SK-N-SH (cell line): ENCODE measurements around the gene GPR160.

ENCODE experiments used
- CHD2 ChIP-seq: fragments of 150-350 bp; IDR thresholded peaks from 2 replicates; pipeline ENCODE4 v1.6.1; 2018; ENCODE audit warnings: low read length; ENCODE audit not compliant: partially characterized antibody
- EP300 ChIP-seq, 2 experiments: IDR thresholded peaks; 2 replicates each; pipeline versions ENCODE4 v1.4.0 to v1.6.1; 2012; ENCODE audit warnings: borderline replicate concordance in 1 of 2, low read depth in 1 of 2, low read length in 1 of 2
- FOXM1 ChIP-seq: IDR thresholded peaks from 2 replicates; pipeline ENCODE4 v1.4.0; 2012; ENCODE audit warnings: low read depth, mild to moderate bottlenecking
- JUND ChIP-seq: IDR thresholded peaks from 2 replicates; pipeline ENCODE4 v1.4.0; 2012
- SIN3A ChIP-seq: IDR thresholded peaks from 2 replicates; pipeline ENCODE4 v1.6.1; 2012; ENCODE audit warnings: low read depth, mild to moderate bottlenecking, low read length, moderate library complexity, borderline replicate concordance
- TAF1 ChIP-seq: IDR thresholded peaks from 2 replicates; pipeline ENCODE4 v1.6.1; 2012; ENCODE audit warnings: low read depth, mild to moderate bottlenecking, low read length, moderate library complexity, borderline replicate concordance
- TCF12 ChIP-seq: IDR thresholded peaks from 2 replicates; pipeline ENCODE4 v1.4.0; 2012
- TF ChIP-seq, protein P1 (sequence below): fragments of 200-600 bp; sonication (generic); IDR thresholded peaks from 2 replicates; pipeline ENCODE4 v1.6.1; 2017; ENCODE audit warnings: antibody characterized with exemption, mild to moderate bottlenecking, moderate library complexity
- TF ChIP-seq, protein P2 (sequence below): IDR thresholded peaks from 2 replicates; pipeline ENCODE4 v1.6.1; 2012; ENCODE audit warnings: mild to moderate bottlenecking, low read depth, low read length, moderate library complexity

DNA sequence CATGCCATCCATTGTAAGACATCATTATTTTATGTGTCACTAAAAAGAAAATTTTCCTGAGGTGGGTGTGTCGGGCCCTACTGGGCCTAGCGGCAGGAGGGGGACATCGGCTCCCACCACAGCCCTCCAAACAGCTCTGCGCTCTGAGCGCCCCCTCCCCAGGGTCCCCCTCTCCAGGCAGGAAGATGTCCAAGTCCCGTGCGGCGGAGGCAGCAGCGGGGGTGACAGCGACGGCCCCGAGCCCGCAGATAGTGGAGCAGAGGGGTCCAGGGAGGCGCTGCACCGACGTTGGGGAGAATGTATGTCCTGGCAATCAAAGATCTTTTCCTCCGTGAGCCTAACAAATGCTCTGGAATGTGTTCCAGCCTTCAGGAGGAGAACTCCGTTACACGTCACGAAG lies 24.3 kb downstream of the GPR160 start:
- TF ChIP-seq, protein P1, sequence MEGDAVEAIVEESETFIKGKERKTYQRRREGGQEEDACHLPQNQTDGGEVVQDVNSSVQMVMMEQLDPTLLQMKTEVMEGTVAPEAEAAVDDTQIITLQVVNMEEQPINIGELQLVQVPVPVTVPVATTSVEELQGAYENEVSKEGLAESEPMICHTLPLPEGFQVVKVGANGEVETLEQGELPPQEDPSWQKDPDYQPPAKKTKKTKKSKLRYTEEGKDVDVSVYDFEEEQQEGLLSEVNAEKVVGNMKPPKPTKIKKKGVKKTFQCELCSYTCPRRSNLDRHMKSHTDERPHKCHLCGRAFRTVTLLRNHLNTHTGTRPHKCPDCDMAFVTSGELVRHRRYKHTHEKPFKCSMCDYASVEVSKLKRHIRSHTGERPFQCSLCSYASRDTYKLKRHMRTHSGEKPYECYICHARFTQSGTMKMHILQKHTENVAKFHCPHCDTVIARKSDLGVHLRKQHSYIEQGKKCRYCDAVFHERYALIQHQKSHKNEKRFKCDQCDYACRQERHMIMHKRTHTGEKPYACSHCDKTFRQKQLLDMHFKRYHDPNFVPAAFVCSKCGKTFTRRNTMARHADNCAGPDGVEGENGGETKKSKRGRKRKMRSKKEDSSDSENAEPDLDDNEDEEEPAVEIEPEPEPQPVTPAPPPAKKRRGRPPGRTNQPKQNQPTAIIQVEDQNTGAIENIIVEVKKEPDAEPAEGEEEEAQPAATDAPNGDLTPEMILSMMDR = no peak
- no peak for TF ChIP-seq SIN3A
- no peak for TF ChIP-seq CHD2
- TF ChIP-seq, protein P2, sequence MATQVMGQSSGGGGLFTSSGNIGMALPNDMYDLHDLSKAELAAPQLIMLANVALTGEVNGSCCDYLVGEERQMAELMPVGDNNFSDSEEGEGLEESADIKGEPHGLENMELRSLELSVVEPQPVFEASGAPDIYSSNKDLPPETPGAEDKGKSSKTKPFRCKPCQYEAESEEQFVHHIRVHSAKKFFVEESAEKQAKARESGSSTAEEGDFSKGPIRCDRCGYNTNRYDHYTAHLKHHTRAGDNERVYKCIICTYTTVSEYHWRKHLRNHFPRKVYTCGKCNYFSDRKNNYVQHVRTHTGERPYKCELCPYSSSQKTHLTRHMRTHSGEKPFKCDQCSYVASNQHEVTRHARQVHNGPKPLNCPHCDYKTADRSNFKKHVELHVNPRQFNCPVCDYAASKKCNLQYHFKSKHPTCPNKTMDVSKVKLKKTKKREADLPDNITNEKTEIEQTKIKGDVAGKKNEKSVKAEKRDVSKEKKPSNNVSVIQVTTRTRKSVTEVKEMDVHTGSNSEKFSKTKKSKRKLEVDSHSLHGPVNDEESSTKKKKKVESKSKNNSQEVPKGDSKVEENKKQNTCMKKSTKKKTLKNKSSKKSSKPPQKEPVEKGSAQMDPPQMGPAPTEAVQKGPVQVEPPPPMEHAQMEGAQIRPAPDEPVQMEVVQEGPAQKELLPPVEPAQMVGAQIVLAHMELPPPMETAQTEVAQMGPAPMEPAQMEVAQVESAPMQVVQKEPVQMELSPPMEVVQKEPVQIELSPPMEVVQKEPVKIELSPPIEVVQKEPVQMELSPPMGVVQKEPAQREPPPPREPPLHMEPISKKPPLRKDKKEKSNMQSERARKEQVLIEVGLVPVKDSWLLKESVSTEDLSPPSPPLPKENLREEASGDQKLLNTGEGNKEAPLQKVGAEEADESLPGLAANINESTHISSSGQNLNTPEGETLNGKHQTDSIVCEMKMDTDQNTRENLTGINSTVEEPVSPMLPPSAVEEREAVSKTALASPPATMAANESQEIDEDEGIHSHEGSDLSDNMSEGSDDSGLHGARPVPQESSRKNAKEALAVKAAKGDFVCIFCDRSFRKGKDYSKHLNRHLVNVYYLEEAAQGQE = no peak
- TF ChIP-seq EP300 (IDR thresholded peaks at IDR 0.05; ENCODE audit: borderline replicate concordance in 1 of 2, low read depth in 1 of 2, low read length in 1 of 2) = no peak
- TF ChIP-seq TAF1 = no peak
- no peak for TF ChIP-seq JUND
- TF ChIP-seq TCF12 = no peak
- TF ChIP-seq FOXM1 = no peak
